OCI-M1 (cell line): Measurements from ENCODE around the gene MINDY1.
A peak's percentile ranks its signal among the peaks of the same experiment; 100 is the strongest.

Experiments
- DNase-seq: peaks from one replicate; lab custom pipeline; 2025; lab: John Stamatoyannopoulos, UW

The MINDY1 gene

DNA sequence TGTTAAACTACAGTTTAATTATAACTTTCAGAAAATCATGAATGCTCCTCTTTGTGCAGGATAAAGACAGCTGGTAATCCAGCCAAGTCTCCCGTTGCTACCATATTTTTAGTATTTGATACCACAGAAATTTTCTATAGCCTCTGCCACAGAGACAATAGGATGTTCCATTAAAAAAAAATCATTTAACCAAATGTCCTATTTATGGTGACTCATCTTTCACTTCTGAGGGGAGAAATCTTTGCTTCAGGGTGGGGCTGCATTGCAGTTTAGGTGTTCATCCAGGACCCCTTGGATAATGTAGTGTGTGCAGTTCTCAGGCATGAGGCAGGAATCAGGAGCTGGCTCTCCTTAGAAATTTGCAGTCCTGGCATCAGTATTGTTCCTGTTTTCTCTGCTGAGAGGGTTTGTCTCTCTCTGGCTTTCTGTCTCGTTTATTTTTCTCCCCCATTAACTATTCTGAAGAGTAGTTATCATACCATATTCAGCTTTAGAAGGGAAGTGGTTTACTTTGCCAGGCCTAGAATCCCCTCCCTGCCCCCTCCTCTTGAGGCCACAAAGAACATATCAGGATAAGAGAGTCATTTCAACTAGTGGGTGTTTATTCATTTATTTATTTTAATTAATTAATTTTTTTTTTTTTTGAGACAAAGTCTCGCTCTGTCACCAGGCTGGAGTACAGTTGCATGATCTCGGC, 4.6 kb upstream of the MINDY1 start:
- peak; percentile 84 for DNase-seq

DNA sequence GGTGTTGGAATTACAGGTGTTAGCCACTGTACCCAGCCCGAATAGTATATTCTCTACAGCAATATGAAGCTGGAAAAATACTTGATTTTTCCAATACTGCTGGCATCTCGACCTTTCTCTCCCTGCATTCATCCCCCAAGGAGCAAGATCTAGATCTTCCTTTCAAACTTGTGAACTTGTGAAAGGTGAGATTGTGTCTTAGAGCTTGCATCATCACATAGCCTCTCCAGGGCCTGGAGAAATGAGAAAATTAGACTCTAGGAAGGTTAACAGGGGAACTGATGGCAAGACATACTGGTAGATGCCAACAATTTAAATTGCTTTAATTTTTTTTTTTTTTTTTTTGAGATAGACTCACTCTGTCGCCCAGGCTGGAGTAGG, 3.6 kb upstream of the MINDY1 start:
- peak; percentile 27 for DNase-seq

DNA sequence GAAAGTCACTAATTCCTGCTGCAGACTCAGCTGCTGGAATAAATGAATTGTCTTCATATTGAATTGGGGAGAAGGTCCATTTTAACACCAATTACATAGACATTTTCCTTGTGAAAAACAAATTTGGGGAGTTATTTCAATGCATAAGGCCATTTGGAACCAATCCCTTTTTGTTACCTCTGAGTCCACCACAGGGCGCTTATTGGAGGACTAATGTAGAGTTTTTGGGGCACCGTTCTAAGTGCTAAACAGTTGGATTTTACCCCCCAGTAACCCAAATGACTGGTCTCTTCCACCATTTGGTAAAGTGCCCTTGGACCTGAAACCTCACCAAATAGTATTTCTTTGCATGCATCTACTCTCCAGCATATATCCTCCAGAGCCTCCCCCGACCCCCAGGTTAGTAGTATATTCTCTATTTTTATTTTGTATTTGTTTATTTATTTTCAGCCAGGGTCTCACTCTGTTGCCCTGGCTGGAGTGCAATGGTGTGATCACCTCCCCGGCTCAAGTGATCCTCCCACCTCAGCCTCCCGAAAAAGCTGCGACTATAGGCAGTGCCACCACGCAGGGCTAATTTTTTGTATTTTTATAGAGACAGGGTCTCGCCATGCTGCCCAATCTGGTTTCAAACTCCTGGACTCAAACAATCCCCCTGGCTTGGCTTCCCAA, 3.1 kb upstream of the MINDY1 start:
- DNase-seq = no peak

DNA sequence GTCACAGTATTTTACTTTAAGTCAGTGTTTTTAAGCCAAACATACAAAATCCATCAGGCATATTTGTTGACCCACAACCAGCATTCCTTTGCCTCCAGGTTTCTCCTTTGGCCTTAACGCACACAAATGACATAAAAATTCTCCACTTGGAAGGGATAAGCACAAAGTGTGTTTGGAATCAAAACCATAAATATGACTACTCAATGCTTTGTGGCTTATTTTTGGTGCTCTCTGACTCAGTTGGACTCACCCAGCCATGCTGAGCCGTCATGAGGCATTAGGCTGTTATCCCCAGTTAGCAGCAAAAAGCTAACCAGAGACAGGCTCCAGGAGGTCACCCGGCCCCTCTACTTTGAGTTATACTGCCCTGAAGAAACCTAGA, 2.5 kb upstream of the MINDY1 start:
- DNase-seq = peak; percentile 48

DNA sequence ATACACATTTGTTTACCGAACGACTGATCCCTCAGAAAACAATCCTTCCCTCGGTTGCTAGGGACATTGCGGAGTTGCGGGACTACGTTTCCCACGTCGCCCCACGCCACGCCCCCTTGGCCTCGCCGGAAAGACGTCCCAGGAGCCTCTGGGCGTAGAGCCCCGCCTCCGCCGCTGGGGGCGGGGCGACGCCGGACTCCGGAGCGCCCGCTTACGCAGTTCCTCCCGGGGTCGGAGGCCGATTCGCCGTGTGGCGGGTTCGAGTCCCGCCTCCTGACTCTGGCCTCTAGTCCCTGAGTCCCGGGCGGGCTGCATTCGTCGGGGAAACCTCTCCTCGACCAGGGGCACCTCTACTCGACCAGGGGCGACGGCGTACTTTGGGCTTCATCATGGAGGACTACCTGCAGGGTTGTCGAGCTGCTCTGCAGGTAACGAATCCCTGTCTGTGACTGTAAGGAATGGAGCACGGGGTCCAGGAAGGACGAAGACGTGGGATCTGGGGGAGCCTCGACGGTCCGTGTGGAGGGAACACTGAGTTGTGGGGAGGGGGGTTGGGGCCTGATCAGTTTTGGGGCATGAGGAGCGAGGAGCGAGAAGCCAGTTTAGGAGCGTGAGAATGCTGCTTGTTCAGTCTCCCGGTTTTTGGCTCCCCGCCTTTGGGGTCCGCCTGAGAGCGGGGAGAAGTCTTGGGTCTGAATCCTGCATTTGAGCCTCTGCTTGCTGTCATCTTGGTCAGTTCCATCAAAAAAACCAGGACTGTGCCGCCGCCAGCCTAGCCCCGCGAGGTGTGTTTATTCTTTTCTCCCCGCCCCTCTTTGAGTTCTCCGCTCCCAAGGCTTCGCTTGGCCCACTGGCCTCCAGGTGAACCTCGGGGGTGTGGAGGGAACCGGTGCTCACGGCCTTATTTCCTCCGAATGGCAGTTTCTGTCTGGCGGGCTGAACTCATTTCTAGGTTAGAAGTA, 1.8 kb upstream of the MINDY1 start, which contains the start of gene PRUNE1:
PRUNE1 (plus strand) TSS at position 206 of the 962 bp plus-strand sequence; CDS start at position 390, 184 bp downstream.
- peak; percentile 99 for DNase-seq

DNA sequence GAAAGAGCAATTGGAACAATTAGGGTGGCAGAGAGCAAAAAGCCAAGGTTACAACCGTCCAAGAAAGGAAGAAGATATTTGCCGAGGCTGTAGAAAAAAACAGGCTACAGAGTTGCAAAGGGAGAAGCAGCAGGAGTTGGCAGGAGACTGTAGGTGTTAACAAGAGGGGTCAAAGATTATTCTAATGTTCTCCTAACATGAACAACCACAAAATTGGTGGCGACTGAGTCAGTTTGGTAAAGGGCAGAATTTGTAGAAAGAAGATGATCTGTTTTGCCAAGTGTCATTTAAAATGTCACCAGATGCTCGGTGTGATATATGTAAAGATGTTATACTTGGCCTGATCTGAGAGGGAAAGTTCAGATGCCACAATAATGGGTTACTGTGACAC, 1.1 kb upstream of the MINDY1 start:
- no peak for DNase-seq

DNA sequence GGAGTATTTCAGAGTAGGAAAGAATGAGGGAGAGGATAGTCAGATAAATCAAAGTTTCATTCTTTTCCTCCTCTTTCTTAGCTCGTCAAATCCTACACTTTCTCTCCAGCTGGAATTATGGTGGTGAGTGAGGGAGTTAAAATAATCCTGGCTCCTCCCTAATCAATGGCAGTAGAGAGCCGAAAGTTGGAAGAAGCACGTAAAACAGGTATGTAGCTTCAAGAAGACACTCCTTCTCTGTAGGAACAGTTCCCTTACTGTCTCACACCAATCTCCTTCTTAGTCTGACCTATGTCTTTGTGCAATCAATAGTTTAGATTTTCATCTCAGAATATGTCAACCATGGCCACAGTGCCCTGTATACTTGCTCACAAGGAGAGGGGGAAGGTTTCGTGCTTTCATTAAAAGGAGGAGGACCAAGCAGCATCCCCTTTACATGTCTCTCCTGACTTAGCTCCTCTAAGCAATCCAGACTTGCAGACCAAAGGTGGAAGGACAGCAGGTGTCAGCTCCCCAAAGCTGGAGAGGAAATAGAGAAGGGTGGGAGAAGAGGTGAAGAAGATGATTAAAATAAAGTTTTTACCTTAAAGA, 878 bp downstream of the MINDY1 start:
- peak; percentile 63 for DNase-seq

DNA sequence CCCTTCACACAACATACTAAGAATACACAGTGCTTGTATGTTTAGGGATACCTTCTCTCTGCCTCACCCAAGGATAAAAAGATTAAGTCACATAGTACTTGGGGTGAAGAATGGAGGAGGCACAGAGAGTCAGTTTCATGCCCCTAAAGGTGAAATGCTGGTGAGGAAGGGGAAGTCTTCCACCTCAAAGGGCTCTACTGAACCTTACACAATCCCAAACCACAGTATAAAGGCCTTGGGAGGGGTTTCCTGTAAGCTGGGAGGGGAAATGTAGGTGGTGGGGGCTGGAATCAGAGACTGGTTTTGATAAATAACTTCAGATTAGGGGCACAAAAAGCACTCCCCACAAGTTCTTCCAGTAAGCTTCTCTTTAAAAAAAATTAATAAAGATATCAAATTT, 3.5 kb downstream of the MINDY1 start:
- peak; percentile 39 for DNase-seq

DNA sequence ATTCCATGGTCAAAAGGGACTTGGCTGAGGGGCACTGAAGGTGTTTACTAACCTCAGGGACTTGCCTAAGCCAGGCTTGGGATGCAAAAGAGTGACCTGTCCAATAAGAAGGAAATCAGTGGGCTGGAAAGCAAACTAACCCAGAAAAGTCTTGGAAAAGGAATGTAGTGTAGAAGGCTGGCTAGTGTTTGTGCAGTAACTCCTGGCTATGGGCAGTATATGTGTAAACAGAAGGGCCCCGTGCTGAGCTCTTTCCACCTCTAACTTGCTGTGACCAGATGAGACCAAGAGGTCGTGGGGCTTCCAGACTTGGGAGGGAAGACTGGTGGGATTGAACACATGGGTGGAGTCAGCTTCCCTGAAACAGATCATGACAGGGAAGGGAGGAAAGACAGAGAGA, 4.1 kb downstream of the MINDY1 start:
- no peak for DNase-seq

DNA sequence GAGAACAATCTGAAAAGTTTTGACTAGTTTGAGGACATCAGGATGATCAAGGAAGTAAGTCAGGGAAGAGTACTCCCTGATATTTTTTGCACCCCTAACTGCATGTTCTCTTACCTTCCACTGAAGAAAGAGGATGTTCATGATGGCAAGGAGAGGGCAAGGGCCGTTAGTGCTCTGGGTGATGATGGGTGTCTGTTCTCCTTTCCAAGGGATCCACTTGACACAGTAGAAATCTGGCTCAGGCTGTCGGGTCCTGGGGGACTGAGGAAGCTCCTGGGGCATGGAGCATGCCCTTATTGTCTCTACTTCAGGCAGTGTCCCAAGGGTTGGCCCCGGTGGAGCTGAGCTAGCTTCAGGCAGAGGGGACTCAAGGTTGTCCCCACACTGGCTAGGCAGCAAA, 4.7 kb downstream of the MINDY1 start:
- DNase-seq = no peak

DNA sequence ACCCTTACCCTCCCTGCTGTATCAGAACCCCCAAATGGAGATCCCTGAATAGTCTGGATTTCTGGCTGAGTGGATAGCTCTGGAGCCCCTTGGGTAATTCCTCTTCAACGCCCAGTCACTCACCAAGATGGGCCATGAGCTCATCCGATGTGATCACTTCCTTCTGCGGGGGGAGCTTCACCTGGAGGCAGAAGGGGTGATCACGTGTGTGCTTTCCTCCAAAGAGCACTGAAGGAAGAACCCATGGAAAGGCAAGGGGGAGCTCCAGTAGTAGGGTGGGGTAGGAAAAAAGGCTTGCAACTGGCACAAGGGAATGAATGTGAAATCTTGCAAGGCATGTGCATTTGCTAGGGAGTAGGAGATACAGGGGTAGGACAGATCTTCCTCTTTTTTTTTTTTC, 5.1 kb downstream of the MINDY1 start:
- DNase-seq = no peak

DNA sequence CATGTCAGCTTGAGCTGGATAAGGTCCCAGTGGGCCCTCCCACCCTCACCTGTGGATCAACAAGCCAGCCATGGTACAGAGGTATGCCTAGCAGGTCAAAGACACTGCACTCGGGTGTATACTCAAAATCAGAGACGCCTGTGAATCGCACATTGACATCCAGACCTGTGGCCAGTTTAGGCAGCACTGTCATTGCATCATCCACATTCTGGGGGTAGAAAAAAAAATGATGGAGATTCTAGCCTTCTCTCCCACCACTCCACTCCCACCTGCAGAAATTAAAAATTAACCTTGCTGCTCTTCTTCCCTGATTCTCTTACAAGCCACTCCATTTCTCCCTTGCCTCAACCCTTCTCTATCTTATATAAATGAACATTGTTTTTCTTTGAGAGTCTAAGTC, 6.3 kb downstream of the MINDY1 start:
- no peak for DNase-seq

DNA sequence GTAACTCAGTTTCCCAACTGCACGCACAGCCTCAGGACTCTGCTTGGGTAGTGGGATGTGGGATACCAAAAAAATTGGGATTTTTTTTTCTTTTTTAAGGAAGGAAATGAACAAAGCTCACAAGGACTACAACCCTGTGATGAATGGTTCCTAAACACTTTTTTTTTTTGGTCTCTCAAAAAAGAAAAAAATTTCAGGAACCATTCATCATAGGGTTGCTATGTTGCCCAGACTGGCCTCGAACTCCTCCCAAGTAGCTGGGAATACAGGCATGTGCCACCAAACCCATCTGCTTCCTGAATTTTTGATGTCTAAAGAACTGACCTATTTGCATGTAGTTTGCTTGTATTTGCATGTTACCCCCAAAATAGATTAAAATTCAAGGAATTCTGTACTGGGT, 6.8 kb downstream of the MINDY1 start:
- DNase-seq = no peak

DNA sequence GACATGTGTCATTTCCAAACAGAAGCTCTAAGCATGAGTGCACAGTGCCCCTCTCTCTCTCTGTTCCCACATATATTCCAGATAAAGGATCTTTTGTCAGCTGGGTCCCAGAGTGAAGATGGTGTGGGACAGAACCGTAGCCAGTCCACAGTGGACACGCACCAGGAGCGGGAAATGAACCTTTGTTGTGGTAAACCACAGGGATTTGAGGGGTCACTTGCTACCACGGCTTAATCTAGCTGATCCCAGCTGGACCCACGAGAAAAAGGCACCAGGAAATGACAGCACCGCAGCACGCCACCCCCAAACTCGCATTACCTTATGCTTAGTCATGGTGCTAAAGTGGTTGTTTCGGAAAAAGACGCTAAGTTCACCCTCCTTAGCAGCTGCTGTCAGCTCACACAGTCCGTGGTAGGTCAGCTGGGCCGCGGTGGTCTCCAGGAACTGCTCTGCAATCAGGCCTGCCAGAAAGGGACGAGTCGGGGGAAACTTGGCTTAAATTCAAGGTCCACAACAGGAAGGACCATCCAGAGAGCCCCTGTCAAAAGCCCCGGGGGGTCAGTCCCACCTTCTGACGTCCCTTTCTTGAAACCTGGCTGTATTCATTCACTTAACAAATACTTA, 7.5 kb downstream of the MINDY1 start:
- DNase-seq = no peak

DNA sequence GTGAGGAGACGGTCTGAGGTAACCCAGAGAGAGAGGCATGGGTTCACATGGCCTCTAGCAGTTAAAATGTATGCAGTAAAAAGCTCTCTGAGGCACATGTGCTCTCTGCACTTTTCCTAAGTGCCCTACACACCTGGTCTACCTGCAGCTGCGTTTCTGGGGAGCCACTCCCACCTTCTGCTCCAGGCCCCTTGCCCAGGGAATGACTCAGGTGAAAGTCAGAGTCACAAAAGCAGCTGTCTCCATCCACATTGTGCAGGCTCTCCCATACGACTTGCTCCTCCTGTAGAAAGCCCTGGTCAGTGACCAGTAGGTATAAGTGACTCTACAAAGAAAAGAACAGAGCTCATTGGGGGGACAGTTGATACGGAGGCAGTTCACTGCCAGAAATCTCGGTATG, 8.8 kb downstream of the MINDY1 start:
- no peak for DNase-seq

DNA sequence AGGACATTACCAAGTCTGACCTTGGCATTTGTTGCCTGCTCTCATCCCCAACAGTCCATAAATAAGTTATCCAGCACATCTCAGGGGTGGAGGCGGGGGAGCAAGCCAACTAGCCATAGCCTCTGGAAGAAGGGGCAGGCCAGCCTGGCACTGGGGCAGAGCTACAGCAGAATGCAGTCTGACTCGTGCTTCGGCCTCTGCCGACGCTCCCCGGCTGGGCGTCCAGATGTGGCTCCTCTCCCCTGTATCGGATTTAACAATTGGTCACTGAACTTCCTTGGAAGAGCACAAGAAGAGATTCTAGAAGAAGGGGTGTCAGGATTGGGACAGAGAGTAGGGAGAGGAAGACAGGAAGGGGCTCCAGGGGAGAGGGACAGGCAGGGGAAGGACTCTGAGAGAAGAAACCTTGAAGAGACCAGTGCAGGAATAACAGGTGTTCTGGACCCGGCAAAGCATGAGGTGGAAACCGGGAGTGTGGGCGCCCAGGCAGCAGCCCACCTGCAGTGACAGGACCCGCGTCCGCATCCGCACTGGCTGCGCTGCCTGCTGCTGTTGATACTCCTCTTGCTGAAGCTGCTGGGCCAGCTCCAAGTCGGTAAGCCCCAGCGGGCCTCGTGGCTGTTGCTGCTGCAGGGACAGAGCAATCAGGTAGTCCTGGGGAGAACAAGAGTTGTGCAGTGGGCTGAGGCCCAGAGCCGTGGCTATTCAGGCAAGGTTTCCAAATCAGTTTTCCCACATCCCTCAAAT, 9.4 kb downstream of the MINDY1 start:
- no peak for DNase-seq

DNA sequence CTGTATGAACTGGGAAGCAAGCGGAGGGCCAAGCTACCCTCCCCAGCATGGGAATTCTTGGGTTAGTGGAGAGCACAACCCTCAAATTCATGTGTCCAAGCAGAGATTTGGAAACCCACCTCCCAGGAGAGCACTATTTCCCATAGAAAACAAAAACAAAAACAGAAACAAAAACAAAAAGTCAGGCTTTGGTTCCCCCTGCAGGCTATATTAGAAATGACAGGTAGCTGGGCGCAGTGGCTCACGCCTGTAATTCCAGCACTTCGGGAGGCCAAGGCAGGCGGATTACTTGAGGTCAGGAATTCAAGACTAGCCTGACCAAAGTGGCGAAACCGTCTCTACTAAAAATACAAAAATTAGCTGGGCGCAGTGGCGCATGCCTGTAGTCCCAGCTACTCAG, 10.8 kb downstream of the MINDY1 start:
- peak; percentile 75 for DNase-seq

DNA sequence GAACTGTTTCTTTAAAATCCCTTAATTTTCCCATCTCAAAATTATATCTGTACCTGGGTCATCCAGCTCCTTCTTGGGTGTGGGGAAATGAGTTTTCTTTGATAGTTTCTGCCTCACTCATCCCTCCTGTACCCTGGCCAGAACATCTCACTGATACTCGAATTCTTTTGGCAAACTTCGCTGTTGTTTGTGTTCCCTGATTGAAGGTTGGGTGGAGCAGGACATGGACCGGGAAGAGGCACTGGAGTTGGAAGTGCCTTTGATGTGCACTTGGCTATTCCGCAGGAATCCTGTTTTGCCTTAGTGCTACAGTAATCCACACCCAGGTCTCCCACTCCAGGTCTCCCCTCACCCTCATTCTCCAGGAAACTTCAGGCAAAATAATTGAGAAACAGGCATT, 11.2 kb downstream of the MINDY1 start:
- no peak for DNase-seq

DNA sequence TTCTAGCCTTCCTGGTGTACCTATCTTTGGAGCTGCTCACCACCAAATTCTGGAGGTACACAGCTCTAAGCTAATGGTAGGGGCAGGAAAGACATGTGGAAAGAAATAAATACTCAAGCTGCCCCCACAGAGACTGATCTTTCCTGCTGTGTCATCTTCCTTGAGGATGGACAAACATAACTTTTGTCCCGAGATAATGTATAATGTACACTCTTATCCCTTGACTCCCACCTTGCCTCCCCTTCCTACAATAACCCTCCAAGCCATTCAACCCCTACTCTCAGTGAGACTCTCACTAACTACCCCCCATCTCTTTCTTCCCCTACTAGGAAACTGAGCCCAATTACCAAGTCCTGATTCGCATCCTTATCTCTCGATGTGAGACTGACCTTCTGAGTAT, 12.5 kb downstream of the MINDY1 start:
- no peak for DNase-seq

DNA sequence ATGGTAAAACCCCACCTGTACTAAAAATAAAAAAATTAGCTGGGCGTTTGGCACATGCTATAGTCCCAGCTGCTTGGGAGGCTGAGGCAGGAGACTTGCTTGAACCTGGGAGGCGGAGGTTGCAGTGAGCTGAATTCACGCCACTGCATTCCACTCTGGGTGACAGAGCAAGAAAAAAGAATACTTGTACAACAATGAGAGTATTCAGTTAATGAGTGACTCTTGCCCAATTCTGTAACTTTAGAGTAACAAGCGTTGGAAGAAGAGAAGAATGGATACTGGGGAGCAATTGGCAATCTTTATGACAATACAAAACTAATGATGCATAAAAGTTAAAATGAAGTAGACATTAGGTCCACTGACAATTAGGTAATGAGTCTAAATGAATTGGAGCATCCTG, 14.1 kb downstream of the MINDY1 start:
- no peak for DNase-seq

DNA sequence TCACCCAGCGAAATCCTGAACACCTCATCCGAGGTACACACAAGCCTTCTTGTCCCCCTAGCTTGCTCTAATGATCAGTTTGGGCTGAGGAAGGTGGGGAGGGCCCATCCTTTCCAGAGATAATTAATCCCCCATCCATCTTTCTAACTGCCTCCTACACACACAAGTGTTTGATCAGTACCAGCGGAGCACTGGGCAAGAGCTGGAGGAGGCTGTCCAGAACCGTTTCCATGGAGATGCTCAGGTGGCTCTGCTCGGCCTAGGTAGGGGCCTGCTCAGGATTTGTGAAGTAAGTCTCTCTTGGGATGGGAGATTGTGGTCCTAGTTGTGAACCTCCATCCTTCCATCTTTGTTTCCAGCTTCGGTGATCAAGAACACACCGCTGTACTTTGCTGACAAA, 18.8 kb downstream of the MINDY1 start:
- no peak for DNase-seq
